Hepatocyte (in vitro differentiated cells): Measurements from ENCODE around the gene EXO5. TPM values are rescaled to one million over a fixed set of nuclear protein-coding genes. Genes with fewer than 3 reads are reported as not detected.

Experiments used
- DNase-seq: peaks from one replicate; pipeline ENCODE4 v3.0.0-alpha.2; 2016; ENCODE audit warnings: low spot score
- H2AFZ ChIP-seq: fragments of 200-600 bp; sonication (generic); 2 replicates; pipeline ENCODE4 v1.6.0; 2016; ENCODE audit warnings: antibody characterized with exemption, mild to moderate bottlenecking
- H3K27ac ChIP-seq: fragments of 200-600 bp; sonication (generic); 2 replicates; pipeline ENCODE4 v1.5.1; 2016; ENCODE audit warnings: mild to moderate bottlenecking
- H3K27me3 ChIP-seq: fragments of 200-600 bp; sonication (generic); 2 replicates; pipeline ENCODE4 v1.6.1; 2016
- H3K36me3 ChIP-seq: fragments of 200-600 bp; sonication (generic); replicated peaks from 2 replicates; pipeline ENCODE4 v1.5.1; 2016; ENCODE audit warnings: low read depth; ENCODE audit not compliant: insufficient read depth
- H3K4me1 ChIP-seq: fragments of 200-600 bp; sonication (generic); 2 replicates; pipeline ENCODE4 v1.5.1; 2016; ENCODE audit warnings: mild to moderate bottlenecking, moderate library complexity; ENCODE audit not compliant: insufficient read depth
- H3K4me2 ChIP-seq: fragments of 200-600 bp; sonication (generic); 2 replicates; pipeline ENCODE4 v1.6.0; 2016
- H3K4me3 ChIP-seq: fragments of 200-600 bp; sonication (generic); 2 replicates; pipeline ENCODE4 v1.5.1; 2016; ENCODE audit warnings: mild to moderate bottlenecking
- H3K79me2 ChIP-seq: fragments of 200-600 bp; sonication (generic); 2 replicates; pipeline ENCODE4 v1.6.0; 2017; ENCODE audit warnings: mild to moderate bottlenecking
- H3K9me2 ChIP-seq: fragments of 200-600 bp; sonication (generic); replicated peaks from 2 replicates; pipeline ENCODE4 v1.6.0; 2017; ENCODE audit warnings: mild to moderate bottlenecking; ENCODE audit not compliant: insufficient read depth
- H3K9me3 ChIP-seq: fragments of 200-600 bp; sonication (generic); 2 replicates; pipeline ENCODE4 v1.5.1; 2016; ENCODE audit warnings: low read depth, mild to moderate bottlenecking
- H4K20me1 ChIP-seq: fragments of 200-600 bp; sonication (generic); 2 replicates; pipeline ENCODE4 v1.6.0; 2016; ENCODE audit warnings: mild to moderate bottlenecking; ENCODE audit not compliant: insufficient read depth, poor library complexity, severe bottlenecking
- EZH2 ChIP-seq: fragments of 200-600 bp; sonication (generic); IDR thresholded peaks from 2 replicates; pipeline ENCODE4 v1.6.1; 2016; ENCODE audit warnings: antibody characterized with exemption, mild to moderate bottlenecking, borderline replicate concordance
- EZH2phosphoT487 ChIP-seq: fragments of 200-600 bp; sonication (generic); IDR thresholded peaks from one replicate; pipeline ENCODE4 v1.6.1; 2018; ENCODE audit warnings: antibody characterized with exemption, mild to moderate bottlenecking, low read depth, moderate library complexity; ENCODE audit not compliant: unreplicated experiment, severe bottlenecking
- WGBS: methylation state at CpG from one replicate; pipeline ENCODE4 v1.1.6; 2016; ENCODE audit warnings: low lambda C conversion rate; ENCODE audit errors: missing lambda C conversion rate; 5-methylcytosine and 5-hydroxymethylcytosine counted together
- polyA plus RNA-seq: library from polyadenylated mRNA; unstranded; fragments of >200 nt; fragmentation: Nextera tagmentation; extraction: Ambion mirVana; gene quantifications from 2 replicates; pipeline ENCODE4 v1.2.1, GENCODE V29; 2016
- total RNA-seq: library from RNA; depleted of rRNA; stranded (reverse); fragments of >200 nt; gene quantifications from 2 replicates; pipeline ENCODE4 v1.2.3, GENCODE V29; 2014
- TF ChIP-seq, protein P1 (sequence below): fragments of 200-600 bp; sonication (generic); IDR thresholded peaks from 2 replicates; pipeline ENCODE4 v1.5.1; 2016; ENCODE audit warnings: antibody characterized with exemption, mild to moderate bottlenecking; ENCODE audit not compliant: poor library complexity

Gene EXO5
- total and polyA plus RNA-seq, 2 experiments from 2014 or later = 7.8 to 8.9 TPM

GRCh38 chr1:40531381-40532061 lies 23.0 kb downstream of the EXO5 start, which contains the start of gene ZNF684:
Gene ZNF684, plus strand, starts transcription at chr1:40531637. Its CDS starts 1,530 bp downstream, at chr1:40533167.
- H3K4me2 ChIP-seq = peak within 1 kb of the TSS; percentile 78
- DNase-seq = peak; percentile 94
- no peaks in the 10 kb centered on the region for H4K20me1 ChIP-seq
- no peaks in the 10 kb centered on the region for H3K4me1 ChIP-seq
- H3K9me2 ChIP-seq = no peaks in the 10 kb centered on the region
- peak within 1 kb of the TSS; percentile 54 for H3K4me3 ChIP-seq
- H2AFZ ChIP-seq = peak within 1 kb of the TSS; percentile 94
- H3K27ac ChIP-seq = peak within 1 kb of the TSS; percentile 87
- WGBS = under 1% methylated on average over 35 of the region's 35 CpGs
- no peaks in the 10 kb centered on the region for H3K27me3 ChIP-seq
- no peaks in the 10 kb centered on the region for H3K9me3 ChIP-seq
- no peaks in the 10 kb centered on the region for H3K36me3 ChIP-seq
- TF ChIP-seq, protein P1, sequence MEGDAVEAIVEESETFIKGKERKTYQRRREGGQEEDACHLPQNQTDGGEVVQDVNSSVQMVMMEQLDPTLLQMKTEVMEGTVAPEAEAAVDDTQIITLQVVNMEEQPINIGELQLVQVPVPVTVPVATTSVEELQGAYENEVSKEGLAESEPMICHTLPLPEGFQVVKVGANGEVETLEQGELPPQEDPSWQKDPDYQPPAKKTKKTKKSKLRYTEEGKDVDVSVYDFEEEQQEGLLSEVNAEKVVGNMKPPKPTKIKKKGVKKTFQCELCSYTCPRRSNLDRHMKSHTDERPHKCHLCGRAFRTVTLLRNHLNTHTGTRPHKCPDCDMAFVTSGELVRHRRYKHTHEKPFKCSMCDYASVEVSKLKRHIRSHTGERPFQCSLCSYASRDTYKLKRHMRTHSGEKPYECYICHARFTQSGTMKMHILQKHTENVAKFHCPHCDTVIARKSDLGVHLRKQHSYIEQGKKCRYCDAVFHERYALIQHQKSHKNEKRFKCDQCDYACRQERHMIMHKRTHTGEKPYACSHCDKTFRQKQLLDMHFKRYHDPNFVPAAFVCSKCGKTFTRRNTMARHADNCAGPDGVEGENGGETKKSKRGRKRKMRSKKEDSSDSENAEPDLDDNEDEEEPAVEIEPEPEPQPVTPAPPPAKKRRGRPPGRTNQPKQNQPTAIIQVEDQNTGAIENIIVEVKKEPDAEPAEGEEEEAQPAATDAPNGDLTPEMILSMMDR = no peak
- no peak for TF ChIP-seq EZH2
- TF ChIP-seq EZH2phosphoT487 = no peak
- no peaks in the 10 kb centered on the region for H3K79me2 ChIP-seq

DNA sequence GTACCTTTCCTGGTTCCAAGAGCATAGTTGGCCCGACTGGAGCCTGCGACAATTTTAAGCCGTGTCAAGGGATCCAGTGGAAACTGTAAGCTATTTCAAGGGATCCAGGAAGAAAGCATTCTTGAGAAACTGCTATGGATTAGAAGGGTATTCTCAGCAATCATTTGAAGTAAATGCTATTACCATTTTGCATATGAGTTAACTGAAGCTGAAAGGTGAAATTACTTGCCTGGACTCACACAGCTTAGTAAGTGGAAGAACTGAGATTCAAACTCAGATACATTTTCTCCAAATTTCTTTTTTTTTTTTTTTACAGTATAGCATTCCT lies 23.5 kb downstream of the EXO5 start:
- H3K9me2 ChIP-seq = no peaks in the 10 kb centered on the region
- WGBS = 9% methylated on average over 3 of the region's 3 CpGs
- no peaks in the 10 kb centered on the region for H3K79me2 ChIP-seq
- H3K4me3 ChIP-seq = peak overlapping the region; percentile 40
- H3K36me3 ChIP-seq = no peaks in the 10 kb centered on the region
- no peaks in the 10 kb centered on the region for H4K20me1 ChIP-seq
- H3K4me1 ChIP-seq = no peaks in the 10 kb centered on the region
- DNase-seq = no peak
- peak overlapping the region; percentile 62 for H2AFZ ChIP-seq
- no peaks in the 10 kb centered on the region for H3K9me3 ChIP-seq
- H3K27me3 ChIP-seq = no peaks in the 10 kb centered on the region
- no peak for TF ChIP-seq EZH2
- no peak for TF ChIP-seq EZH2phosphoT487
- TF ChIP-seq, protein P1 = no peak
- H3K4me2 ChIP-seq = peak overlapping the region; percentile 78
- H3K27ac ChIP-seq = peak overlapping the region; percentile 87

DNA sequence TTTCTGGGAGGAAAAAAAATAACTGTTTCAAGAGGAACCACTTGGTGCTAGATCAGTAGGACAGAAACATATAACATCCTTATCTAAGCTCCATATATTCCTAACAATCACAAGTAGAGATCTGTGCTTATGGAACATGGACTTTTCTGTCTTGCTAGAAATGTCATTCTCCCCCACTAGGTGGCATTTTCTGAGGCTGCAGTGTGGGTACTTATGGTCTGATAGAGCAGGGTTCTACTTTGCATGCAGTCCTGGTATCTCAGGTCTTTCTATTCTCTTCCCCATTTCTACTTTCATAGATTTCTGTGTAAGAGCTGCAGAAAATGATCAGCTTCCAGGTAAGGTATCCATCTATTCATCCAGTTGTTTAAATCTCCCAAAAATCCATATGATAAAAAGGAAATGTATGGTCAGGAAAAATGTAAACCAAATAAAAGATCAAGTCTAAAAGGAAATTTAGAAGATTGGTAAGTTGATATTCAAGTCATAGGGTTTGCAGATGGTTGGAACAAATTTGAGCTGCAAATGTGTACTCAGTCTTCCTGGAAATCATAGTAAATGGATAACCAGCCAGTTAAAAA lies 24.4 kb downstream of the EXO5 start:
- peak; percentile 48 for DNase-seq
- Histone ChIP-seq H3K36me3 (no peaks in the 10 kb centered on the region), H3K9me2 (no peaks in the 10 kb centered on the region), H3K4me2 (peak overlapping the region; percentile 78), H4K20me1 (no peaks in the 10 kb centered on the region), H3K4me3 (no peak overlapping the region), H3K4me1 (no peaks in the 10 kb centered on the region), H3K27me3 (no peaks in the 10 kb centered on the region), H2AFZ (no peak overlapping the region), H3K79me2 (no peaks in the 10 kb centered on the region), H3K27ac (no peak overlapping the region), H3K9me3 (no peaks in the 10 kb centered on the region)
- TF ChIP-seq EZH2phosphoT487 = no peak
- no peak for TF ChIP-seq EZH2
- TF ChIP-seq, protein P1 = peak; percentile 54
